ENCODE measurements around the gene STAMBP.
A peak's percentile ranks its signal among the peaks of the same experiment; 100 is the strongest.
"Not testable (repeated sequence)": the region's sequence is repeated elsewhere in the genome, so short reads cannot be mapped to it uniquely, and the experiment has no call there.

Gene STAMBP
- 20.0 to 41.3 reads per million in 2 donors for total RNA-seq

DNA sequence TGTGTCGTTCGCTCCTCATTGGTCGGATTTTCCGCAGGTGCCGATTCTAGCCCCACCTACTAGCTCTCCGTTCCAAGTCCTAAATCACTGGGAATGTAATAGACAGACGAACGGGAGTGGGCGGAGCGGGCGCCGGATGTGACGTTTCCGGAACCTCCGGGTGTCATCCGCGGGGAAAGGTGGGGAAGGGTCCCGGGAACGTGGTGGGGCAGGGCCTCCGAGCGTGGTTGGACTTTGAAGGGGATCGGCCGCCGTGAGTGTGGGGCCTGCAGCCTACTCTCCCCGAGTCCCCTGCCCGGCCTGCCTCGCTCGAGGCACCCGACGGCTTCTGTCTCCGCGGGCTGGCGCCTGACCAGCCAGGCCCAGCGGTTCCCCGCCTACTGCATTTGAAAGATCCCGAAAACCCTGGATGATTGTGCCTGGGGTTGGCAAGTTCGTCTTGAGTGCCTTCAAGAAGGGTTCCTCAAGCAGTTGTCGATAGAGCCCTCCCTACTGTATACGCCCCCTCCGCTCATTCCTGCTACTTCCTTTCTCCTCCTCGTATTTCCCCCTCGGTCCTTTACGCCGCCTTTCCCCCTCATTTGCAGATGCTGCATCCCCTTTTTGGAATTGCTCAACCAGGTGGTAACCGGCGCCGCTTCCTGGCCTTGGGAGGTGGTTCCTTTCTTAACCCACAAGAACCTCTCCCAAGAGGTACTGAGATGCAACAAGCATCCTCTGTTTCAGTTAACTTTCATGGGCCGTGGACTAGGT lies at the start of gene STAMBP:
STAMBP (plus strand) TSS at position 144 of the 753 bp plus-strand sequence. CDS start 1,896 bp downstream, outside the sequence.
- DNase-seq: peak; percentile 74 to 96 (median 89)

- DNase-seq: peak; percentile 91 to 98 (median 93)
Measured at GRCh38 chr2:73779467-73780236, 49.1 kb upstream of the STAMBP start, which contains the start of gene DUSP11. Gene DUSP11, minus strand, starts transcription at chr2:73780103. Its CDS starts 129 bp downstream, at chr2:73779974.

DNA sequence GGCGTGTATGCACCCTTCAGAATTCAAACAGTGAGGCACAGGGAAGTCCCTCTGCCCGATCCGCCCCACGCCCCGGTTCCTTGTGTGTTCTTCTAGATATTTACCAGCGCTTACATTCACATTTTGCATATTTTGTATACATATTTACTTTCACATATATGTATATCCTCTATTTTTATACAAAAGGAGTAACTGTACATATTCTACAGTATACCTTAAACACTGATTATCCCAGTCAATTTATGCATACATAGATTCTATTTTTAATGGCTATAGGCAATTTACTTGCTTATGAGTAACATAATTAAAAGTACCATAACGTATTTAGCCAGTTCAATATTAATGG lies 48.6 kb upstream of the STAMBP start:
- DNase-seq: no peak

DNA sequence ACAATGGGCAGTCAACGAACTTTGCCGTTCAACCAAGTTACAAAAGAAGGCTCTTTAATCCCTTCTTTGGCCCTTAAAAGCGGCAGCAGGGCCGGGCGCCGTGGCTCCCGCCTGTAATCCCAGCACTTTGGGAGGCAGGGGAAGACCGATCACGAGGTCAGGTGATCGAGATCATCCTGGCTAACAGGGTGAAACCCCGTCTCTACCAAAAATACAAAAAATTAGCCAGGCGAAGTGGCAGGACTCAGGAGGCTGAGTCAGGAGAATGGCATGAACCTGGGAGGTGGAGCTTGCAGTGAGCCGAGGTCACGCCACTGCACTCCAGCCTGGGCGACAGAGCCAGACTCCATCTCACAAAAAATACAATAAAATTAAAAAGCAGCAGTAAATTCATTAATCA lies 45.4 kb upstream of the STAMBP start:
- DNase-seq: not testable (repeated sequence)

- not testable (repeated sequence) for DNase-seq
Measured at GRCh38 chr2:73783883-73784282, 44.9 kb upstream of the STAMBP start, which contains the start of gene C2orf78. Gene C2orf78, plus strand, starts transcription at chr2:73784183. Its CDS starts 127 bp downstream, at chr2:73784310.

DNA sequence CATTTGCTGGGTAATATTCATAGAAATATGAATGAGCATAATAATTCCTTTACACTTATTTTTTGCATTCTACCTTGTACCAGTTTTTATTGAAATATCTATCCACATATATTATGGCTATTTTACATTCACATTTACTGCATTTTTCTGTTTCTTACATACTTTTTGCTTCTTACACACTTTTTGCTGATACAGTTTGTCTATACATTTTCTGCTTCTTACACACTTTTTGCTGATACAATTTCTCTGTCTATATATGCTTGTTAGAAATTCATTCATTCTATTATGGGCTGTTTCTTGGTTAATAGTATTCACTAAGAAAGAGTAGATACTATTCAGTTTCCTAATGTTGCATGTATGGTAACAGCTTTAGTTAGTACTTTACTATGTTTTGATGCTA lies 16.9 kb upstream of the STAMBP start:
- no peak for DNase-seq

DNA sequence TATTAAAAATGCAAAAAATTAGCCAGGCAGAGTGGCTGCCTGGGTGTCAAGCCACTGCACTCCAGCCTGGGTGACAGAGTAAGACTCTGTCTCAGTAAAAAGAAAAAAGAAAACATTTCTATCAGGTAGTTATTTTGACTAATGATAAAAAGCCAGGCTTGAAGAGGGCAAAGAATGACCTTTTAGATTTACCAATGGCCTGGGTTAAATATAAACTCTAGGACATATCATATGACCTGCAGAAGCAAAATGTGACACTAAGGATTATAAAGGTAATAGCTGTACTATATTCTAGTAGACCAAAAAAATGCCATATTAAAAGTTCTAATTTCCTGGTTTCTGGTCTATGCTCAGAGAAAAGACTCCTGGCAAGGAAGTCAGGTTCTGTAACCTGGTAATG lies 16.1 kb upstream of the STAMBP start:
- DNase-seq: no peak

DNA sequence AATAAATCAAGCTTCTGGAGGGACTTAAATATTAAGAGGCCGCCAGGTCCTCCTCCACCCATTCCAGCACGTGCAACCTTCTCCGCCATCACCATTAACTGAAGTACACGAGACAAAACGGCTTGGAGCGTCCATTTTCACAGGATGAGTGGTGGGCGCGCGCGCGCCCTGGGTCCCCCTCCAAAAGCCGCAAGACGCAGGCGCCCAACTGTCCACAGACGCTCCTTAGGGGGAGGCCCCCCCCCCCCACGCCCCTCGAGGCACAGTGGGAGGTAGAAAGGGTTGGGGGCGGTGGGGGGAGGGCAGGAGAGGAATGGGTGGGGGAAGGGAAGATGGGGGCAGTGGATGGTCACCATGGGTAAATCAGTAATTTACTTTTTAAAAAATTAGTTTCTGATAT lies 10.5 kb upstream of the STAMBP start:
- no peak for DNase-seq

- DNase-seq: peak in 1 of 5 experiments; percentile 67
Measured at GRCh38 chr2:73821227-73821626, 7.5 kb upstream of the STAMBP start.

GRCh38 chr2:73821669-73822068 lies 7.1 kb upstream of the STAMBP start:
- DNase-seq: no peak

GRCh38 chr2:73822276-73822675 lies 6.5 kb upstream of the STAMBP start:
- DNase-seq: peak in 1 of 5 experiments; percentile 52

- no peak for DNase-seq
Measured at GRCh38 chr2:73822991-73823390, 5.8 kb upstream of the STAMBP start.

DNA sequence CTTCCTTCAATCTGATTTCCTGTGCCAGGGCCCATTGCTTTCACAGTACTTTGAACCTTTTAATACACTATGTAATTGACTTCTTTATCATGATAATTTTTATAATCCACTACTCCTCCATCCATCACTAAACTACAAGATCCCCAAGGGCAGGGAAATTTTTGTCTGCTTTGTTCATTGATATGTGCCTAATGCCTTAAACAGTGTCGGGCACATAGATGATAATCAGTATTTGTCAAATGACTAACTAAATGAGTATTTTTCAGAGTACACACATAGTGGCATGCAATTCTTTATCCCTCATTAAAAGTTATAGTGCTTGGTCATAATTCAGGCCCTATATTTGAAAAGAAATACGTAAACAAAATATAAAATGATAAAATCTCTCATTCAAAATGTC lies 5.3 kb upstream of the STAMBP start:
- no peak for DNase-seq

DNA sequence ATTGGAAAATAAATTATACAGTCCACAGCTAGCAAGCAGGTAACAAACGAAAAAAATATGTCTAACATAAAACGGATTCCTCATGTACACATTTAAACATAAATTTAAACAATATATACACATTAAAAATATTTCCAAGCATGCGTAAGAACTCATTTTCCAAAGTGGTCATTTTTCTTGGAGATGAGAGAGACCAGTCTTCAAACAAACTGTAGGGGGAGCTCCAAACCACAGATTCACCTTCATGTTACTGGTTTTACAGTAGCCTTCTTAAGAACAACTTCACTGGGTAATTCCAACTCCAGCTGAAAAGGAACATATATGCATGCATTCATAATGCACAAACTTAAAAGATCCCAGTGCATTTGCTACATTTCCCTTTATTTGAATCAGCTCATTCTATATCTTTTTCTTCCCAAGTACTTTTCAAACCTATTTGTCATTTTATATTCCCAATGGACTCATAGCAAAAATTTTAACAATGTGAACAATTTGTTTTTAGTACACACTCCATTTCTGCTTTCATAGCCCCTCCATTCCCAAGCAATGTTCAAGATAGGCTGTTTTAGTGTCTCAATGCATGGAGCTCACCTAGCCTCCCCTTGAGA lies 4.7 kb upstream of the STAMBP start:
- DNase-seq: peak in 2 of 5 experiments; percentile 32 to 77

GRCh38 chr2:73825408-73825807 lies 3.4 kb upstream of the STAMBP start:
- no peak for DNase-seq

DNA sequence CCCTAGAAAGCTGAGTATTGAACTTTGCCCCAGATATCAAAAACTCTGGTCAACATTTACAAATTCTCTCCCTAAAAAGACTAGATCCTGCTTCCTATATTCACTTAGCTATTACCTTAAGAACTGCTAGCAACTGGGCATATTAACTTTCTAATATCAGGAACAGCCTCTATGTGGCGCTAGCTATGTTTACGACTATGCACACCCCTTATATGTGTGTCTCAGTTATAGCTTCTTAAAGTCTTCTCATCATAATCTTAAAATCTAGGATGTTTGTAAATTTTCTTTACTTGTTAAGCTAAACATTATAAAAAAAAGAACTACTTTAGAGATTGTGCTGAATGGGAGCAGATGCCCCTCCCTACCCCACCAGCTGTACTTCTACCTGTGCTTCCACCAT lies 1.7 kb upstream of the STAMBP start:
- peak in 1 of 5 experiments; percentile 62 for DNase-seq

GRCh38 chr2:73827660-73828388 lies 937 bp upstream of the STAMBP start:
- DNase-seq: no peak

DNA sequence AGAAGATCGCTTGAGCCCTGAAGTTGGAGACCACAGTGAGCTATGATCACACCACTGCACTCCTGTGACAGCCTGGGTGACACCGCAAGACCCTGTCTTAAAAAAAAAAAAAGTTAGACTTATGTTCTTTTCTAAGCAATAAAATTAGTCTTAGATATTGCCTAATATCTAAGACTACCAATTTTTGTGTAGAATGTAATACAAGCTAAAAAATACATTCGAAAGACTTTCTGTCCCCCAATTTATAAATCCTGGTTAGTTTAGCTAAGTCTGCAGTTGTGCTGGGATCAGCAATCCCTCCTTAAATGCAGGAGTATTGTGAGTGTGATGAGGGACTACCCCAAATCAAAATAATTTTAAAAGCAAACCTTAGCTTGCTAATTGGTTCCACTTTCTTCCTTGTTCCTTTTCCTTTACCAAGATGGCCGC lies 358 bp upstream of the STAMBP start:
- no peak for DNase-seq

DNA sequence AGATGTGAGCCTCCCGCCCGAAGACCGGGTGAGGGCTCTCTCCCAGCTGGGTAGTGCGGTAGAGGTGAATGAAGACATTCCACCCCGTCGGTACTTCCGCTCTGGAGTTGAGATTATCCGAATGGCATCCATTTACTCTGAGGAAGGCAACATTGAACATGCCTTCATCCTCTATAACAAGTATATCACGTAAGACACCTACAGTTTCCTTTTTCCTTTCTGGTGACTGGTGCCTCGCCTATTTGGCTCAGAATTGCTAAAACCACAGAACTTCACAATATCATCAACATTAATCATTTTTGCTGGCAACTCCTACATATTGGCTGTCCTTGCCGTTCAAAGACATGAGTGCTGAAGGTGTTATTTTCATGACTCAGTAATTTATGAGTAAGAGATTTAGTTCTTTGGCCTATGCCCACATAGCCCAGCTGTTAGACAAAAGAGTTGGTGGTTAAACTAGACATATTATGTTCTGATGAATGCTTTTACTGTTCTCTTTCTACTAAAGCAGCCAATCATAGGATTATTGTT lies 2.2 kb downstream of the STAMBP start:
- peak in 3 of 5 experiments; percentile 7 to 51 (median 39) for DNase-seq

DNA sequence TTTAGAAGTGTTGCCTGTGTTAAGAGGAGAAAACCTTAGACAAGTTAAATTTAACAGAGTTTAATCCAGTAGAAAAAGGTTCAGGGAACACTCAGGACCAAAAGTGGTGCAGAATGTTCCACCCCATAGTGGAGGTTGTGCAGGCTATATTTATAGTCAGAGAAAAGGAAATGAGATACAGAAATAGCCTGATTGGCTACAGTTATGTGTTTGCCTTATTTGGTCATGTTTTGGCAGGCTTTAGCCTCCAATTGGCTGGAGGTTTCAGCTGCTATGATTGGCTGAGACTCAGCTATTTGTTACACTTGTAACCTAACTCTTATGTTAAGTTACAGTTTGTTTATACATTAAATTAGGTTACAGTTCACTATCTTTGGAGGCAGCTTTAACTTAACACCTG lies 4.2 kb downstream of the STAMBP start:
- DNase-seq: peak in 1 of 5 experiments; percentile 41

GRCh38 chr2:73836141-73836943 lies 7.6 kb downstream of the STAMBP start:
- no peak for DNase-seq
